HG03103 (cell line): ENCODE results near the gene HOXB7.

ENCODE experiments used
- ATAC-seq: cut with Tn5 transposase; IDR thresholded peaks from one replicate; pipeline ENCODE4 v1.9.1; 2021; ENCODE audit warnings: low read depth; ENCODE audit not compliant: unreplicated experiment

Gene HOXB7

DNA sequence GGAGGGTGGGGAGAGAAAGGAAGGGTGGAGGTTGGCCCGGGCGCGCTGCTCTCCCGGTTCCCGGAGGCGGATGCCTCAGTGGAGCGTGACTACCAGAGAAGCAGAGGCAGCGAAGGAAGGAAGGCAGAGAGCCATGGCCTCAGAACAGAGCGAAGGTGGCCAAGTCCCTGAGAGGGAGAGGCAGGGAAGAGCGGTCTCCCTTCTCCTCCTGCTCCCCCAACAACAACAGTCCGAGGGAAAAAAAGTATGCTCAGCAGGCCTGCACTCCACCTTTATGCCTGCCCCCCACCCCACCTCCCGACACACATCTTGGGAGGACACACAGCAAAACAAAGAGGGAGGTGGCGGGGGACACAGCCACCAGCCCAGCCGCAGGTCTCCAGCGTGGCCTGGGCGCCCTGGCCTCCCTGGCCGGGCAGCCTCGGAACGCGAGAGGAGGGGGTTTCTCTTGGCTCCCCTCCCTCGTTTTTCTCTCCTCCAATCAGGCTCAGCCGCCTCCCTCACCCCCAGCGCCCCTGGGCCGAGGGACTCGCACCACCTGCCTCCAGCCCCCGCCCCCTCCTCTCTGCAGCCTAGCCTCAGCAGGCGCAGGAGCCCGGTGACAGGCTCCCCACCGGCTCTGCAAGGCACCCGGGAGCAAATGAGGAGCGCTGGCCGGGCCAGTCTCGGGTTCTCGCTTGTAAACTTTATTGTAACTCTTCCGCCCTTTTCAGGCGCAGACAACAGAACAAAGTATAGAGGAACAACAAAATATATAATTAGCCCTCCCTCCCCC, 1.1 kb upstream of the HOXB7 start:
- ATAC-seq, result no peak

DNA sequence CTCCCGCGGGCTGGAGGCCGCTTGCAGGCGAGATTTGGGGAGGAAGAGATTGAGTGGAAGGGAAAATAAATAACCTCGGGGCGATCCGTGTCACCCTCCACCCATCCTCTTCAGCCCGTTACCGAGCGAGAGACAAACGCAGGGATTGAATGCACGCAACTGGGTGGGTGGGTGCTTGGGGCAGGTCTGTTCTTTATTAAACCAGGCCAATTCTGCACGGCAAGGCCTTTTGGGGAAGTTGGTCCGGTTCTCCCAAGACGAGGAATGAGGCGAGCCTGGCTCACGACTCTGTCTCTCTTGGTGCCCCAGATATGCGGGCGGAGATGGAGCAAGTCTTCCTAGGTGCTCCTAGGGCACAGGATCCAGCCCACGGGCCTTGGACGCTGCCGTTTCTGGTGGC, 396 bp upstream of the HOXB7 start:
- no peak for ATAC-seq

GRCh38 chr17:48609759-48610281, 997 bp downstream of the HOXB7 start:
- no peak for ATAC-seq

- ATAC-seq, result no peak
Measured at GRCh38 chr17:48609033-48609432, 1.8 kb downstream of the HOXB7 start.

DNA sequence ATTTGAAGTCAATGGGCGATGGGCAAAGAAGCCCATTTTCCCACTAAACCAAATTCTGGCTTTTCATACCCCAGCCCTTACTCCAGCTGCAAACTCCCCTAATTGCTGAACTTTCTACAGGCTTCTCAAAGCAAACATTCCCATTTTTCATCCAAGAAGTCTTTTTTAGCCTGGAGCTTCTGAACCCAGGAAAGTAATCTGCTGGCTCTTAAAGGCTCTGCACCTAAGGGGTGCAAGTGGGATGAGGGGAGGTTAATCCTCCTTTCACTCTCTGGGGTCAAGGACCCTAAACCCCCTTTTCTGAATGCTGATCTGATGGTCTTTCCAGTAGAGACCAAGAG, 2.4 kb downstream of the HOXB7 start:
- no peak for ATAC-seq

GRCh38 chr17:48606892-48607614, 3.8 kb downstream of the HOXB7 start:
- ATAC-seq, result no peak

DNA sequence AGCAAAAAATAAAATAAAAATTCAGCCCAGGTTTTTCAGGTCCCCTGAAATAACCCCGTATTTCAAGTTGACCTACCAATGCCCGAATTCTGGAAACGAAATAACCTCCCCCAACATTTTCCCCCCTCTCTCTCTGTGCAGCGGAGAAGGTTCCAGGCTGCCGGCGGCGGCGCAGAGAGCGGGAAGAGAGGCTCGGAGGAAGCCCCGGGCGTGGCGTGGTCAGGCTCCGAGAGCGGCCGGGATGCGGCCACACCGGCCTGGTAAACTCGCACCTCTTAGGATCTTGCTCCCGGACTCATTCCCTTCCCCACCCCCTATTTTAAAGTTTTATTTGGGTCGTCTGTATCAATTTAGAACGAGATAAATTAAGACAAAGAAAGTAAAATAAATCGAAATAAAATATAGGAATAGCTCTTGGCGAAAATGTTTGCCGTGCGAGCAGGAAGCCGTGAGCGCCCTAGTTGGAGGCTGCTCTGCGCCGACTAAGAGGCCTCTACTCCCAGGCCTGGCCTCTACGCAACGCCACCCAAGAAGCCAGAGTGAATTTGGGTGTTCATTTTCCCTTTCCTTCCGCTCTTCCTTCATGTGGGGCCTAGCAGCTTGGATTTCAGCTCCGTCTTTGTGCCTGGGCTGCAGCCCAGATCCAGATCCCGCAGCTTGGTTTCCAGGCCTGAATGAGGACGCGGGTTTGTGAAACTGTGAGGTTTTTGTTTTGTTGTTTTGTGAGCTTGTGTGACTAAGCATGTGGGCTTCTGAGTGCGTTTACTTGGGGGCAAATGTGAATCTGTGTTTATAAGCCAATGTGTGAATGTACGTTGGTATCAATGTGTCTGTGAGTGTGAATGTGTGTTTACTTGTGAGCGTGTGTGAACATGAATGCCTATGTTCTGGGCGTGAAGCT, 4.6 kb downstream of the HOXB7 start:
- no peak for ATAC-seq

- no peak for ATAC-seq
Measured at GRCh38 chr17:48605409-48605919, 5.4 kb downstream of the HOXB7 start.

GRCh38 chr17:48604770-48605329, 6.0 kb downstream of the HOXB7 start, which contains the start of gene HOXB6:
TSS of gene HOXB6 (minus strand) at chr17:48604986. CDS start at chr17:48598150, 6,836 bp downstream.
- no peak for ATAC-seq

- no peak for ATAC-seq
Measured at GRCh38 chr17:48603959-48604769, 6.7 kb downstream of the HOXB7 start.

DNA sequence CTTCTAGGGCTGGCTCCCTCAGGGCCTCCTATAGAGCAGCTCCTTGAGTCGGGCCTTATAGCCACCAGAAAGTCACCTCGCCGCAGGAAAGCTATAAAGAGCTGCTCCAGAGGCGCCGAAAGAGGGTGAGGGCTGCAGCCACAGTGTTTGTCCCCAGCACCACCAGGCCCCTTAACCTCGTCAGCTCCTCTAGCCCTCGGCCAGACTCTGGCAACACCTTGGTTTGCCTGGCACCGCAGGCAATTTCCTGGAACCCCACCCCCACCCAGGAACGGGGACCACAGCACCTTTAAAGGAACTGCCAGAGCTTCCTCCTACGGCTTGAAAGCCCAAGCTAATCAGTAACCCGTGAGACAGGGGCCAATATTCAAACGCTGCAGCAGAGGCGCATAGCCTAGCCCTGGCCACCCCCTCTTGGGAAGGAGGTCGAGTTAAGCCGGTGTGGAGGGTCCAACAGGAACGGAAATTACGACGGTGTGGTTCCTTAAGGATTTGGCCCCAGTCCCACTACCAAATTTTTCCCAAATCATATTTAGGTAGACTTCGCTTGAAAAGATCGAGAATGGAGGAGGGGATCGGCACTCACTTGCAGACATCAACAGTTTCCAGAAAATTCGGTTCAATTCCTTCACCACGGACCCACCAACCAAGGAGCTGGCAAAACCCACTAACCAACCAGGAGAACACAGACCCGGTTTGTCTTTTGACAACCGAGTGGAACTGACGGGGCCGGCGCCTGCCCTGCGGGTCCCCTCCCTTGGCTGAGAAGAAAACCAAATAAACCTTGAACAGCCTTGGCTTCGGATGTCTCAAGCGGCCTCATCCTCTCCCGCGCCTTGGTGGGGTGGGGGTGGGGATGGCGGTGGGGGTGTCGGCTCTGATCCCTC, 9.0 kb downstream of the HOXB7 start:
- ATAC-seq, result no peak

DNA sequence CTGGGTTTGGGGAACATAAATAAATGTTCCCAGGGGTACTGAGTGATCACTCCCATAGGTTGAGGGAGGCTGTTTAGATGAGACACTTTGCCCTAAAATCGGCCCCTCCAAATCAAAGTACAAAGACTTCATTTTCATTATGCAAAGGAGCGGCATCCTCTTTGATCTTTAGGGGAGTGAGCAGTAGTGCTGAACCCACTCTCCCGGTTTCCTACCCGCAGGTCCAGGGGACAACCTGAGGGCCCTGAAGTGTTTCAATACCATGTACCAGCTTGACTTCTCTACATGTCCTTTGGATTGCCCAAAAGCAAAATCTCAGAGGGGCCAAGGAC, 9.6 kb downstream of the HOXB7 start:
- ATAC-seq, result no peak

GRCh38 chr17:48600244-48601098, 10.3 kb downstream of the HOXB7 start:
- ATAC-seq, result no peak

- no peak for ATAC-seq
Measured at GRCh38 chr17:48599354-48599753, 11.5 kb downstream of the HOXB7 start.

GRCh38 chr17:48598736-48599135, 12.1 kb downstream of the HOXB7 start:
- ATAC-seq, result no peak

GRCh38 chr17:48597778-48598631, 12.8 kb downstream of the HOXB7 start:
- ATAC-seq, result no peak

DNA sequence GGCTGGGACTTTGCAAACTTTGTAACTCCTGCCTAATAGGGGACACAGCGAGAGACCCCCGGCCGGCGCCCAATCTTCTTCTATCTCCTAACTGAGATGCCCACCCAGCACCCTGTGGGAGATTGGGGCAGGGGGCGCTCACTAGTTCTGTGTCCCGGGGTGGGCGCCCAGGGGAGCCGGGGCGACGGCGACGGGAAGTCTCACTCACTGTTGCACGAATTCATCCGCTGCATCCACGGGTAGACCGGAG, 13.4 kb downstream of the HOXB7 start:
- ATAC-seq, result no peak
